LHCN-M2 (cell line): ENCODE data around the gene SLC35F4. TPM values are rescaled to one million over a fixed set of nuclear protein-coding genes. Genes with fewer than 3 reads are reported as not detected.
"Not testable (repeated sequence)": the region's sequence is repeated elsewhere in the genome, so short reads cannot be mapped to it uniquely, and the experiment has no call there.

ENCODE experiments used
- DNase-seq: peaks from one replicate; pipeline ENCODE4 v3.0.0-alpha.2; 2012; ENCODE audit warnings: low read depth
- total RNA-seq: library from RNA; depleted of rRNA; stranded (reverse); fragments of >200 nt; gene quantifications from 2 replicates; pipeline ENCODE4 v1.2.3, GENCODE V29; 2014

Gene SLC35F4
- total RNA-seq, 1 experiment from 2014 or later: not detected

GRCh38 chr14:57729208-57730187 lies 136.4 kb downstream of the SLC35F4 start:
- DNase-seq: no peak

GRCh38 chr14:57725399-57726077 lies 140.4 kb downstream of the SLC35F4 start:
- no peak for DNase-seq

- not testable (repeated sequence) for DNase-seq
Observed at GRCh38 chr14:57722141-57722540, 143.8 kb downstream of the SLC35F4 start.

- no peak for DNase-seq
Observed at GRCh38 chr14:57714487-57714931, 151.4 kb downstream of the SLC35F4 start.

GRCh38 chr14:57712698-57713097 lies 153.2 kb downstream of the SLC35F4 start:
- DNase-seq: no peak

- no peak for DNase-seq
Observed at GRCh38 chr14:57712102-57712501, 153.8 kb downstream of the SLC35F4 start.

- DNase-seq: no peak
Observed at GRCh38 chr14:57709909-57710308, 156.0 kb downstream of the SLC35F4 start.

GRCh38 chr14:57709086-57709485 lies 156.8 kb downstream of the SLC35F4 start:
- not testable (repeated sequence) for DNase-seq

GRCh38 chr14:57707219-57707618 lies 158.7 kb downstream of the SLC35F4 start:
- no peak for DNase-seq

- DNase-seq: no peak
Observed at GRCh38 chr14:57704763-57705162, 161.1 kb downstream of the SLC35F4 start.

- no peak for DNase-seq
Observed at GRCh38 chr14:57699947-57700346, 165.9 kb downstream of the SLC35F4 start.

GRCh38 chr14:57692671-57693070 lies 173.2 kb downstream of the SLC35F4 start:
- DNase-seq: peak; percentile 11

- DNase-seq: no peak
Observed at GRCh38 chr14:57687416-57687815, 178.5 kb downstream of the SLC35F4 start.

- no peak for DNase-seq
Observed at GRCh38 chr14:57686304-57686703, 179.6 kb downstream of the SLC35F4 start.

- no peak for DNase-seq
Observed at GRCh38 chr14:57671021-57671420, 194.9 kb downstream of the SLC35F4 start.

GRCh38 chr14:57660208-57660607 lies 205.7 kb downstream of the SLC35F4 start:
- DNase-seq: no peak

GRCh38 chr14:57659052-57659451 lies 206.8 kb downstream of the SLC35F4 start:
- no peak for DNase-seq

- DNase-seq: no peak
Observed at GRCh38 chr14:57657487-57657886, 208.4 kb downstream of the SLC35F4 start.

GRCh38 chr14:57656853-57657252 lies 209.0 kb downstream of the SLC35F4 start:
- DNase-seq: no peak

GRCh38 chr14:57652769-57653168 lies 213.1 kb downstream of the SLC35F4 start:
- no peak for DNase-seq

- DNase-seq: no peak
Observed at GRCh38 chr14:57641776-57642175, 224.1 kb downstream of the SLC35F4 start.

- DNase-seq: no peak
Observed at GRCh38 chr14:57640036-57640435, 225.9 kb downstream of the SLC35F4 start.

- no peak for DNase-seq
Observed at GRCh38 chr14:57637901-57638300, 228.0 kb downstream of the SLC35F4 start.
